Endothelial cell of umbilical vein (primary cell): ENCODE measurements around the gene TLR9.

ENCODE experiments used
- CTCF ChIP-seq, 2 donors: IDR thresholded peaks; 1 replicate in 1 of 2; 2 replicates in 1 of 2; pipeline ENCODE4 v1.5.1; 2011; ENCODE audit warnings: low read length in 2 of 2, mild to moderate bottlenecking in 2 of 2, moderate library complexity in 2 of 2, control low read depth in 1 of 2, inconsistent platforms in 1 of 2, low read depth in 1 of 2; ENCODE audit not compliant: insufficient read depth in 1 of 2; ENCODE audit errors: extremely low read depth in 1 of 2
- EZH2 ChIP-seq: IDR thresholded peaks from 2 replicates; pipeline ENCODE4 v1.6.1; 2012; ENCODE audit warnings: borderline replicate concordance, low read depth, mild to moderate bottlenecking, moderate library complexity, low read length, inconsistent platforms; ENCODE audit not compliant: severe bottlenecking
- FOS ChIP-seq: IDR thresholded peaks from 2 replicates; pipeline ENCODE4 v1.6.1; 2011; ENCODE audit warnings: mild to moderate bottlenecking, low read length, moderate library complexity, borderline replicate concordance; ENCODE audit not compliant: insufficient read depth
- JUN ChIP-seq: IDR thresholded peaks from 2 replicates; pipeline ENCODE4 v1.6.1; 2011; ENCODE audit warnings: borderline replicate concordance, low read depth; ENCODE audit not compliant: insufficient read length, insufficient read depth
- MAX ChIP-seq: IDR thresholded peaks from 2 replicates; pipeline ENCODE4 v1.6.1; 2011; ENCODE audit not compliant: insufficient read depth, insufficient read length
- MYC ChIP-seq: IDR thresholded peaks from one replicate; pipeline ENCODE4 v1.6.1; 2011; ENCODE audit warnings: mild to moderate bottlenecking, low read depth, low read length
- POLR2A ChIP-seq: IDR thresholded peaks from 2 replicates; pipeline ENCODE4 v1.6.1; 2012; ENCODE audit warnings: low read depth, mild to moderate bottlenecking, control low read depth, low read length
- POLR2AphosphoS5 ChIP-seq: IDR thresholded peaks from 2 replicates; pipeline ENCODE4 v1.6.1; 2012; ENCODE audit warnings: low read depth, mild to moderate bottlenecking, control low read depth, low read length, moderate library complexity; ENCODE audit not compliant: insufficient read depth

GRCh38 chr3:52183786-52184445 is 41.5 kb downstream of the TLR9 start:
- TF ChIP-seq EZH2 (no peak), CTCF (IDR thresholded peaks at IDR 0.05; ENCODE audit: extremely low read depth in 1 of 2, insufficient read depth in 1 of 2, low read depth in 1 of 2, low read length in 2 of 2) (no peak), MAX (no peak), POLR2A (no peak), POLR2AphosphoS5 (no peak), JUN (no peak), FOS (no peak), MYC (no peak)
